ENCODE data around the gene ACSM6.

The ACSM6 gene

DNA sequence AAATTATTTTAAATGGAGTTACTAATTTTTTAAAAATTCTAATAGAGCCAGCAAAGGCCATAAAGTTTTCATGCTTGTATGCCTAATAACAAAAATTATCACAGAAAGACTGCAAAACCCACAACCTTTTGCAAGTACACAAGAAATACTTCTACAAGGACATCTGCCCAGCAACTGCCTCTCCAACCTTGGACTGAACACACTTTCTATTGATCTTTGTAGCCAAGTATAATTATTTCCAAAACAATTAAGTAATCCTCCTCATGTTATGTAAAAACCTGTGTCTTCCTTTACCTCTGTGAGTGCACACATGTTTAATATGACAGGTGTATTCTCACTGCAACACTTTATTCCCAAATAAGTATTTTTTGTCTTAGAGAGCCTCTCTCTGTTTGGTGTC lies 16.6 kb upstream of the ACSM6 start:
- TF ChIP-seq CTCF (IDR thresholded peaks at IDR 0.05; ENCODE audit: low read depth, low read length): no peak

DNA sequence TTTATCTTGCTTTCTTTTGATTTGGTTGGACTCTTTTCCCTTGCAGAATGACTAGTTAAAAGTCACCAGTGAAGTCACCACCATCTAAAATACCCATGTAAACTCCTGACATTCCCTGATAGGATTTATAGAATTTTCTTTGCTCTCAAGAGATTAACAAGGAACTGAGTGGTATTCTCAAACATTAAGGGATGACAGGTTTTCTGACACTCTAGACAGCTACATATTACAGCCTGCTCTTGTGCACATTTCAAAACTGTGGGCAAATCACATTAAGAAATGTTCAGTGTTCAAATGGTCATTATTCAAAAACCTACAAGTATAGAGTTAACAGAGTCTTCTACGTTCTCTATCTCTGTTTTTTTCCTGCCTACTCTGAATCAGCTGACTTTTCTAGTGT lies 15.8 kb upstream of the ACSM6 start:
- no peak for TF ChIP-seq CTCF (IDR thresholded peaks at IDR 0.05; ENCODE audit: low read depth, low read length)
- DNase-seq (ENCODE audit: extremely low read depth, low read depth): no peak

More for the DNA sequence above, 16.6 kb upstream of the ACSM6 start:
- no peak for DNase-seq (ENCODE audit: extremely low read depth, low read depth)

DNA sequence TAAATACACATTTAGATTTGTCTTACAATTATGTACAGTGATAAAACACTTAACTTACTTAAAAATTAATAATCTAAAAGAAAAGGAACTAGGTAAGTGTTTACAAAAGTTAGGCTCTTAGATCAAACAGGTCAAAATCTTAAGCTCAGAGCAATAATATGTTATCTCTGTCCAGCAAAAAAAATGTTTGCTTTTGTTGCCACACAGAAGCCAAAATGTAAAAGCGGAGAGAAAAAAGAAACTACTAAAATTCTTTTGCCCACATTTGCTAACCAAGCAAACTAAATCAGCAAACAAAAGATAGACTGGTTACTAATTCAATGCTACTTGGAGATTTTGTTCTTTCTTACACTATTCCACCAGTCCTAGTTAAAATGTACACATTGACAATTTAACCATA lies 15.2 kb upstream of the ACSM6 start:
- TF ChIP-seq CTCF (IDR thresholded peaks at IDR 0.05; ENCODE audit: low read depth, low read length): no peak

DNA sequence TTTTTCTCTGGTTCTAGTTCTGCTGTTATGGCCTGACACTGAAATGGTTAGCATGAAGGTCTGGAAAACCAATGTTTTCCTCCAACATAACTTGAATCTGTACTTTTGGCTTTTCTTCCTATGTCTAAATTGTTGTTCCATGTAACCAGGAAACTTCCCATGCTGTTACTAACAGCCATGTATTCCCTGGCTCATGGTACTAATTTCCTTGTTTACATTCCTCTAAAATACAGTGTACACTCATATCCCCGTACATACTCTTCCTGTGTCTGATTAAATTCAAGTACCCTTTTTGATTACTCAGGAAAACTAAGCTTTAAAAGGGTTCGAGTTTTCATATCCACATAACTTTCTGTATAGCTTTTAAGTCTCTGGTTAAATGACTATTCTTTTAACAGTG lies 12.3 kb upstream of the ACSM6 start:
- TF ChIP-seq CTCF (IDR thresholded peaks at IDR 0.05; ENCODE audit: low read depth, low read length): no peak
- peak; percentile 10 for DNase-seq (ENCODE audit: extremely low read depth, low read depth)

More for the DNA sequence above, 15.2 kb upstream of the ACSM6 start:
- no peak for DNase-seq (ENCODE audit: extremely low read depth, low read depth)

DNA sequence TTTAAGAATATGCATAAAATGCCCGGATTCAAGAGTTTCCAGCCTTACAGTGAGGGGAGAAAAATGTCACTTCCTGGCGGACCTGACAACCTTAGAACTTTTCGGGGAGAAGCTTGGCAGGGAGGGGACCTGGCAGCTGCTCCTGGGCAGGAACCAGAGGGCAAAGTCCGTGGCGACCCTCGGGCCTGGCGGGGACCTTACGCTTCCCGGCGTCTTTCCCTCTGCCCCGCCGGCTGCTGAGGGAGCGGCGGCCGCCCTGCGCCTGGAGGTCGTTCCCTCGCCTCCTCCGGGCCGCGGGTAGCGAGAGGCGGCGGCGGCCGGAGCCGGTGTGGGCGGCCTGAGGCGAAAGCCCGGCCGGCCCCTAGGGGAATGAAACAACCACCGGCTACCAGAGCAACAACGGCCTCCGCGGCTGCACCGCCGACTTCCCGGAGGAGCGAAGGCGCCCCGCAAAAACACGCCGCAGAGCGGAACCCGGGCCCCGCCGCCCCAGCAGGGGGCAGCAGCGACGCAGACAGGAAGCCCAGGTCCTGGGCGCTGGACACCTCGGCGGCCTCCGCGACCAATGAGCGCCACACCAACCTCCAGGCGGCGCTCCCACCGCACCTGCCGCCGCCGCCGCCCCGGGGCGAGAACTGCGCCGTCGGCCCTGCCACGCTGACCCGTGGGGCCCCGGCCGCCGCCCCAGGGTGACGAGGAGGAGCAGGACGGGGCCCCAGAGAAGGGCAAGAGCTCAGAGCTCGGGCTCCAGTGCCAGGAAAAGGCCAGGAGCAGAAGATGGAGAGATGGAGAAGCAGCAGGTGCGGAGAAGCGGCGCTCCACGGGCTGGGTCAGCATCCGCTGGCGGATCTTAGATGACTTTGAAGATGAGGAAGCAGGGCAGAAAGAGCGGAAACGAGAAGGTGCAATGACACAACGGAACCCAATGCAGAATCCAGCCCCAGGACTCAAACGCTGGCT lies 10.5 kb upstream of the ACSM6 start:
- peak; percentile 75 for TF ChIP-seq CTCF (IDR thresholded peaks at IDR 0.05; ENCODE audit: low read depth, low read length)
- peak; percentile 51 for DNase-seq (ENCODE audit: extremely low read depth, low read depth)

- DNase-seq (ENCODE audit: extremely low read depth, low read depth): no peak
- no peak for TF ChIP-seq CTCF (IDR thresholded peaks at IDR 0.05; ENCODE audit: low read depth, low read length)
Observed at GRCh38 chr10:95187617-95188016, 6.4 kb upstream of the ACSM6 start.

DNA sequence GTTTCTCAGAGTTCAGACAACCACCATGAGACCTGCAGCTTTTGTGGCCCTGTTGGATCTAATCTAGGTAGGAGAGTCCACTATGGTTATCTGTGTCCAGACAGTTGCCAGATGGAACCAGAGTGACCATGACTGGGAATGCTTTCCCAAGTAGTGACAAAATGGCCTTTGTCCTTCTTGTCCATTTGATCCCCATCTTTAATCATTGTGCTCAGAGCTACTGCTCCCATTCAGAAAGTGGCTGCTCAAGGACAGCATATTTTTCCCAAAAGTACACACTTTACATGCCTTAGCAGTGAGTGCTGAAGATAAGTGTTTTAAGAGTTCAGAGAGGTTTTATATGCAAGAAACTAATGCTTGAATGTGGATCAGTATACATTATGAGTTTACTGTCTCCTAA lies 5.4 kb upstream of the ACSM6 start:
- TF ChIP-seq CTCF (IDR thresholded peaks at IDR 0.05; ENCODE audit: low read depth, low read length): no peak
- no peak for DNase-seq (ENCODE audit: extremely low read depth, low read depth)

Data from AG09319 (cell line).